ENCODE results near the gene TMEM87B.

The TMEM87B gene

GRCh38 chr2:112165296-112165695 is 110.2 kb downstream of the TMEM87B start:
- H3K4me3 ChIP-seq (replicated peaks; ENCODE audit: low read depth, low read length) = no peak overlapping the region
- no peak for TF ChIP-seq CTCF (IDR thresholded peaks at IDR 0.05; ENCODE audit: low read length, missing control alignments)

GRCh38 chr2:112166806-112167499 is 111.9 kb downstream of the TMEM87B start:
- no peak overlapping the region for H3K4me3 ChIP-seq (replicated peaks; ENCODE audit: low read depth, low read length)
- no peak for TF ChIP-seq CTCF (IDR thresholded peaks at IDR 0.05; ENCODE audit: low read length, missing control alignments)
- no peak for DNase-seq (ENCODE audit: low read depth)

More at GRCh38 chr2:112165296-112165695, 110.2 kb downstream of the TMEM87B start:
- DNase-seq (ENCODE audit: low read depth) = no peak

- no peak overlapping the region for H3K4me3 ChIP-seq (replicated peaks; ENCODE audit: low read depth, low read length)
- TF ChIP-seq CTCF (IDR thresholded peaks at IDR 0.05; ENCODE audit: low read length, missing control alignments) = no peak
- no peak for DNase-seq (ENCODE audit: low read depth)
Measured at GRCh38 chr2:112168422-112169124, 113.5 kb downstream of the TMEM87B start.
